ENCODE data around the gene ITGA11.

DNA sequence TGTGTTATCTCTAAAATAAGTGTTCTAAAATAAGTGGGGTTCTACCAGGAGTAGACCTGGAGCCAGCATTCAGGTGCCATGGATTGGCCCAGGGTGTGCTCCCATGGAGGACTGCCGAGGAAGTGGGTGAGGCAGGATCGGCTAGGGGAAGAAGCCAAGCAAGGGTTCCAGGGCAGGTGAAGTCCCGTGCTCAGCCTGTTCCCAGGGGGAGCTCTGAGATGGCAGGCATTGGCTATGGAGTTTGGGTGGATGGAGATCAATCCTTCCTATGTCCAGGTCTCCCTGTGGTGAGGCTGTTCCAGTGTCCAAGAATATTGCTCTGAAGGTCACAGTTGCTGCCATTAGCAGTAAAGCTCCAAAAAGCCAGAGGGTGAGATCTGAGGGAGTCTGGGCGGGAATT lies 46.9 kb upstream of the ITGA11 start:
- TF ChIP-seq ZNF274 (IDR thresholded peaks at IDR 0.05; ENCODE audit: low read depth, low read length): no peak
- TF ChIP-seq YY1 (IDR thresholded peaks at IDR 0.05; ENCODE audit: insufficient read depth, insufficient read length): no peak
